Measurements from ENCODE around the gene MOB3A.
"Not testable (repeated sequence)": the region's sequence is repeated elsewhere in the genome, so short reads cannot be mapped to it uniquely, and the experiment has no call there.

Gene MOB3A

GRCh38 chr19:2108251-2109016 lies 12.3 kb upstream of the MOB3A start:
- DNase-seq (ENCODE audit: low spot score): no peak

- no peak for DNase-seq (ENCODE audit: low spot score)
Measured at GRCh38 chr19:2103045-2103707, 7.0 kb upstream of the MOB3A start.

DNA sequence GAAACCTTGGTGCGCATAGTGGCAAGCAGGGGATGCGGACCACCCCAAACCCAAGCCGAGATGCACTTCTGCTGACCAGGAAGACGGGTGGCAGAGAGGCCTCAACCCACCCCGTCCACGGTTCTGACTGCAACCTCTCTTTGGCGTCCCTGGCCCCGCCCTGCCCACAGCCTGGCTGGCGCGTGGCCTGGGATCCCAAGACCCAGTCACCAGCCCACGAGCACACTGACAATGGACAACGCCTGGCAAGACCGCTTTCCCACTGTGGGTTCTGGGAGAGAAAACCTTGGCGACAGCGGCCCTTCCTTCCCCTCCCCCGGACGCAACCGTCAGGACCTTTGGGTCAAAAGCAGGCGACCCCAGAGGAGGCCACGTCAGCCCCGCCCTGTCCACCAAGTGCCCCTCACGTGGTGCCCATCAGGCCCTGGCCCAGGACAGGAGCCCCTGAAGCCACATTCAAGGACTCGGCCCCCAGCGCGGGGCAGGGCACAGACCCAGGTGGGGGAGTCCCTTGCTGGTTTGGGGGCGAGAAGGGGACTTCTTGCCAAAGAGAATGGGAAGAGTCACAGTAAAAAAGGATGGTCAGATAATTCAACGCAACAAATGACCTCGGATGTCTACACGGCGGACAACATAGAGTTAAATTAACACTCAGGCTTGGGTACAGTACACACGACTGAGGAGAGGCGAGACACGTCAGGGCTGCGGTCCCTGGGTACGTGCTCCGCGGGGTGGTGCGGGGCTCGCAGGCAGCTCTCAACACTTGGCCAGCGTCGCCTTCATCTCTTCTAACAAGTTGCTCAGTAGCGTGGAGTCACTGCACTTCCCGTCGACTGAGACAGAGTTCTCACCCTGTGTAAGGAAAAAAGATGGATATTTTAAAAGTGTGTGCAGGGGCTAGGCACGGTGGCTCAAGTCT lies 5.5 kb upstream of the MOB3A start:
- no peak for DNase-seq (ENCODE audit: low spot score)

DNA sequence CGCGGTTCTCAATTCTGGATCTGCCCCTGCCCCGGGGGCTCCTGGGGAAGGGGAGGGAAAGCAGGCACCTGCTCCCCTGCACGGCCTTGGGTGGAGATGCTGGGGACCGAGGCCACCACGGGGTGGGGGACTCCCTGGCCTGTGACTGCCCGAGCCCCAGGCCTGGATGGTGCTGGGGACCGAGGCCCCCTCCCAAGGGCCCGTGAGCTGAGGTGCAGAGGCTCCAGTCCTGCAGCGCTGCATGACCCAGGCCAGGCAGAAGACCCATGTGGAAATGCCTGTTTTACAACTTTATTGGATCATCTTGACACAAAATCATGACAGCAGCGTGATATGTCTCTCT lies 4.6 kb upstream of the MOB3A start:
- no peak for DNase-seq (ENCODE audit: low spot score)

DNA sequence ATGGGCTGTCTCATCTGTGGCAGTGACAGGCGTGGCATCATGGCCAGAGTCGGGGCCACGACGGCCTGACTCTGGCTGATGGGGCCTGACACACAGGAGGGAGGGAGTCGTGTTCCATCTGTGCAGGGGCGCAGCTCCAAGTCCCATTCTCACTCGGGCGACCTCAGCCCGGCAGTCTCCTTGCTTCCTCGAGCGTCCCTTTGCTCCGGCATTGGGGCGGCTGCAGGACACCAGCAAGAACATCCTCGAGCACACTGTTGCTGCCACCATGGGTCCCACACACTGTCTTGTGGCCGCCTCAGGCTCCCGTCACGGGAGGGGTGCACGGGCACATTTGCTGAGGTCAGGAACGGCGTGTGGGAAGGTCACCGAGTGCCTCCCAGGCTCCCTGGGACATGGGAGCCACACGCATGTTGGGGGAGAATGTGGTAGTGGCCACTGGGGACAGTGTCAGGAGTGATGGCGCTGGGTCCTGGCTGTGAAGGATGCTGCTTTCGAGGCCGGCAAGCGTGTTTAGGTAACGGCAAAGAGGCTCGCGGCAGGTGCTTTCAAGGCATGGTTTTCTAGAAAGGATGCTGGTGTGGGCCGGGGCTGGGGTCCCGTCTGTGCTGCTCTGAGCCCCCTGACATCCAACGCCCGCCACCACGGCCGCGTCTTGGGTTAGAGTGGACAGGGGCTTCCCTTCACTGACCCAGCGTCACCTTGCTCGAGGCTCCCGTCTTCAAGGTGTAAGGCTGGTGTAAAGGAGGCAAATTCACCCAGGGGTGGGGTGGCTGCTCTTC lies 4.0 kb upstream of the MOB3A start:
- no peak for DNase-seq (ENCODE audit: low spot score)

GRCh38 chr19:2099054-2099501 lies 3.0 kb upstream of the MOB3A start:
- no peak for DNase-seq (ENCODE audit: low spot score)

DNA sequence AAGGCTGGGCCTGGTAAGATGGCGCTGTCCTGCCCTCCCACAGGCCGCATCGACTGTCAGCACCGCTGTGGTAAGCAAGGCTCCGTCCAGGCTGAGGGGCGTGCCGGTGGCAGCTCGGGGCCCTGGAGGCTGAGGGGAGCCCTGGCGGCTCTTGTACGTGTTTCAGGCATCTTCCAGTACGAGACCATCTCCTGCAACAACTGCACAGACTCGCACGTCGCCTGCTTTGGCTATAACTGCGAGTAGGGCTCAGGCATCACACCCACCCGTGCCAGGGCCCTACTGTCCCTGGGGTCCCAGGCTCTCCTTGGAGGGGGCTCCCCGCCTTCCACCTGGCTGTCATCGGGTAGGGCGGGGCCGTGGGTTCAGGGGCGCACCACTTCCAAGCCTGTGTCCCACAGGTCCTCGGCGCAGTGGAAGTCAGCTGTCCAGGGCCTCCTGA lies 1.8 kb upstream of the MOB3A start:
- no peak for DNase-seq (ENCODE audit: low spot score)

DNA sequence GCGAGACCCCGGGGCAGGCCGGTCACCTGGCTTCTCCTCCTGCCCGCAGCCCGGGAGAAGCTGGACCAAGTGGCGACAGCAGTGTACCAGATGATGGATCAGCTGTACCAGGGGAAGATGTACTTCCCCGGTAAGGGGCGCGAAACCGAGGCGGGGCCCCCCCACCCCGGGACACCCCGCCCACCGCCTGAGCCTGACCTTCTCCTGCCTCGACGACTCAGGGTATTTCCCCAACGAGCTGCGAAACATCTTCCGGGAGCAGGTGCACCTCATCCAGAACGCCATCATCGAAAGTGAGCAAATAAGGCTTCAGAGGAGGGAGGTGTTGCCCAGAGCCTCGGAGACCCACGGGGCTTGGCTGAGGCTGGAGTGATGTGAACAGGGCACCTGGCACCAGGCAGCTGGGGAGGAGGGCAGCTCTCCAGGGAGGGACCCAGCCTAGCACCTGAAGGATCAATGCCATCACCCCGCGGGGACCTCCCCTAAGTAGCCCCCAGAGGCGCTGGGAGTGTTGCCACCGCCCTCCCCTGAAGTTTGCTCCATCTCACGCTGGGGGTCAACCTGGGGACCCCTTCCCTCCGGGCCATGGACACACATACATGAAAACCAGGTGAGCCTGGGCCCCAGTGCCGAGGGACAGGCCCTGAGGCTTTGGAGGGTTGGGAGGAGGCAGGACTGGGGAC lies 1.2 kb upstream of the MOB3A start:
- no peak for DNase-seq (ENCODE audit: low spot score)

DNA sequence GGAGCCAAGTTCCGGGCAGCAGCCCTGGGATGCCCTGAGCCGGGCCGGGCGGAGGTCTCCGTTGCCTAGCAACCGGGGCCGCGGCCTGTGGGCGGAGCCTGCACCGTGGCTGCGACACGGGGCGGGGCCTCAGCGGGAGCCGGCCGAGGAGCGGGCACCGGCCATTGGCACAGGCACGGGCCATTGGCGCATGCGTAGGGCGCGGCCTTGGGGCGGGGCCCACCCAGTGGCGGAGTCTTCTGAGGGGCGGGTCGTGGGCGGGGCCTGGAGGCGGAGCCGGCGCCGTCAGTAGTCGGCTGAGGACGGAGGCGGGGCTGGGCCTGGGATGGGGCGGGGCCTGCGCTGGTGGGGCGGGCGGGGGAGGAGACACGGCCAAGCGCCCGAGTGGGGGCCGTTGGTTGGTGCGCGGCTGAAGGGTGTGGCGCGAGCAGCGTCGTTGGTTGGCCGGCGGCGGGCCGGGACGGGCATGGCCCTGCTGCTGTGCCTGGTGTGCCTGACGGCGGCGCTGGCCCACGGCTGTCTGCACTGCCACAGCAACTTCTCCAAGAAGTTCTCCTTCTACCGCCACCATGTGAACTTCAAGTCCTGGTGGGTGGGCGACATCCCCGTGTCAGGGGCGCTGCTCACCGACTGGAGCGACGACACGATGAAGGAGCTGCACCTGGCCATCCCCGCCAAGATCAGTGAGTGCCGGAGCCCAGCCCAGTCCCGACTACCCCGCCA lies 515 bp upstream of the MOB3A start, which contains the start of gene IZUMO4:
TSS of gene IZUMO4 (plus strand) at position 436 of the 723 bp plus-strand sequence. CDS start at position 467, 31 bp downstream.
- DNase-seq (ENCODE audit: low spot score): peak; percentile 99

DNA sequence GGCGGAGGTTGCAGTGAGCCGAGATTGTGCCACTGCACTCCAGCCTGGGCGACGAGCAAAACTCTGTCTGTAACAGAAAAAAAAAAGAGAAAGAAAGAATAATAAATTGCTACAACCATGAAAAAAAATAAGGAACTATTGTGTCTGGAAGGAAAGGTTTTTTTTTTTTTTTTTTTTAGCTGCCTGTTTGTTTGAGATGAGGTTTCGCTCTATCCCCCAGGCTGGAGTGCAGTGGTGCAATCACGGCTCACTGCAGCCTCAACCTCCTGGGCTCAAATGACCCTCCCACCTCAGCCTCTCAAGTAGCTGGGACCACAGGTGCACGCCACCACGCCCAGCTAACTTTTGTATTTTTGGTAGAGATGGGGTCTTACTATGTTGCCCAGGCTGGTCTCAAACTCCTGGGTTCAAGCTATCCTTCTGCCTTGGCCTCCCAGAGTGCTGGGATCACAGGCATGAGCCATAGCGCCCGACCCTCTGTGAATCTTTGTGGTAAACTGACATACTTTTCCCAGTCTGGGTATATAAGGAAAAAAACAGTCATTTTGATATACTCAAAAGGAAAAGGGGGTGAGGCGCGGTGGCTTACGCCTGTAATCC lies 4.1 kb downstream of the MOB3A start:
- DNase-seq (ENCODE audit: low spot score): not testable (repeated sequence)

DNA sequence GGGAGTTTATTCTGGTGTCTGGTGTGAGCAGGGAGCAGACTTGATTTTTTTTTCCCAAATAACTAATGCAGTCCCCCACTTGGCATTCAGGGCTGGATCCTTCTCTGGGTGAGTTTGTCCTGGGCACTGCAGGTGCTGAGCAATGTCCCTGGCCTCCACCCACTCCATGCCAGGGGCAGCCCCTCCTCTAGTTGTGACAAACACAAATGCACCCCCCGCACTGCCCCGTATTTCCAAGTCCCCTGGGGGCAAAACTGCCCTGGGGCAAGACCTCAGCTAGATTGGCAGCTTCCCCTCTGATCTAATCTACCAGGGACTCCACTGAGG lies 6.4 kb downstream of the MOB3A start:
- DNase-seq (ENCODE audit: low spot score): no peak

GRCh38 chr19:2089001-2089711 lies 7.0 kb downstream of the MOB3A start:
- no peak for DNase-seq (ENCODE audit: low spot score)

DNA sequence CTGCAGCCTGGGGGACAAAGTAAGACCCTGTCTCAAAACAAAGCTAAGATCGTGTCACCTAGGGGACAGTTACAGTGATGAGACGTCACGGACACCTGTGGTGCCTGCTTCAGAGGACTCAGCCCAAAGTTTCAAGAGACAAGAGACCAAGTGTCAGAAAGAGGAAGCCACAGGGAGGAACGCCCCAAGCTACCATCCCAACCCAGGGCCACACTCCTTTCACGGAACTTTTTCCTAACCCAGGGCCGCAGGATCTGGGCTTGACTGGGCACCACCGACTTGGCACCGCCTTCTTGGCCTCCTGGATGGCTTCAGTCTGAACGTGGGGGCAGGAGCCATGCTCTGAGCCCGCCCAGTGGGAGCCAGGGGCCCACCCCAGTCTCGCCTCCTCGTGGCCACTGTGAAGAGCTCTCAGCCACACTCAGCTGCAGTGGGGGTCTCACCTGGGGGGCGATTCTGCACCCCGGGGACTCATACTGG lies 8.5 kb downstream of the MOB3A start:
- no peak for DNase-seq (ENCODE audit: low spot score)

DNA sequence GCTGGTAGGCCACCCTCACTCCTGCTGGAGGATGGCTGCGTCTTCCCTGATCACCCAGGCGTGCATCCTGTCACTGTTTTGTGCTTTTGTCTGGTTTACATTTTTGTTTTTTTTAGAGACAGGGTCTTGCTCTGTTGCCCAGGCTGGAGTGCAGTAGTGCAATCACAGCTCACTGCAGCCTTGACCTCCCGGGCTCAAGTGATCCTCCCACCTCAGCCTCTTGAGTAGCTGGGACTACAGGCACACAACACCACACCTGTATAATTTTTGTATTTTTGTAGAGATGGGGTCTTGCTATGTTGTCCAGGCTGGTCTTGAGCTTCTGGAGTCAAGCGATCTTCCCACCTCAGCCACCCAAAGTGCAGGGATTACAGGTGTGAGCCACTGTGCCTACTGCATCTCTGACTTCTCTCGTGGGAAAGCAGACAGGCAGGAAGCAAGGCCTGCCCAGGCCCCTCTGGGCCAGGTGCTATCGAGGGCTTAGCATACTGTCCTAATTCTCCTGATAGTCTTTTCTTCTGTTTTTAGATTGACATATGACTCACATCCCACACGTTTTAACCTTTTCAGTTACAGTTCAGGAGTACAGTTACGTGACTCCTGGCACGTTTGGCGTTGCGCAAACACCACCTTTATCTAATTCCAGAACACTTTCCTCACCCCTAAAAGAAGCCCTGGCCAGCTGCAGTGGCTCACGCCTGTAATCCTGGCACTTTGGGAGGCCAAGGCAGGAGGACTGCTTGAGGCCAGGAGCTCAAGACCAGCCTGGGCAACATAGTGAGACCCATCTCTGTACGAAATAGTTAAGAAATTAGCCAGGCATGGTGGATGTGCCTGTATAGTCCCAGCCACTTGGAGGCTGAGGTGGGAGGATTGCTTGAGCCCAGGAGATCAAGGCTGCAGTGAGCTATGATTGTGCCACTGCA lies 9.2 kb downstream of the MOB3A start:
- DNase-seq (ENCODE audit: low spot score): not testable (repeated sequence)

GRCh38 chr19:2084993-2085720 lies 11.0 kb downstream of the MOB3A start:
- no peak for DNase-seq (ENCODE audit: low spot score)

DNA sequence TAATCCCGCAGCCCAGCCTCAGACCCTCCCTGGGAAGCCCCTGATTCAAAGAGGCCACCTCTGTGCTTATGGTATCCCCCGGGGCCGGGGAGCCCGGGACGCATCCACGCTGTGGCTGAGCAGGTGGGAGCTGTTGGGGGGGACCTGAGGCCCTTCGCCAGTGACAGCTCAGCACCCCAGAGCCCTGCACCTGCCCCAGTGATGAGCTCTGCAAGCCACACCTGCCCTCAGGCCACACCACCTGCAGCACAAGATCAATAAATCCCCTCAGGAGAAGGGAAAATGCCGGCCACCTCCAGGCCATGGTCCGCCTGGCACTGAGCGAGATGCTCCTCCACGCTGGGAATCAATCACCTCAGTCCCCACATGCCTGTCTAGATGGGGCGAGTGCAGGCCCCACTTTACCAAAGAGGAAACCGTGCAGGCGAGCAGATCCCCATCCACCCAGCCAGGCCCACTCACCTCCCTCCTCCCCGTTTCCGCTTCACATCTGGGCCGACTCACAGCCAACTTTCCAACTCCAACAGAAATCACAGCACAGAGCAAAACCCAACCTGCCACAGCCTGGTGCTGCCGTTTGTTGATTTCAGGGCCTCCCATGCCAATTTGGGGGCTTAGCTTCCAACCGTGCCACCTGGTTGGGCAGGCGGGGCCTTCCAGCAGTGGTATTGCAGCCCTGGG lies 12.8 kb downstream of the MOB3A start:
- no peak for DNase-seq (ENCODE audit: low spot score)

Measured in iPS-NIHi11 (cell line).